ENCODE measurements around the gene GART.

GRCh38 chr21:33490991-33491372 is 50.9 kb downstream of the GART start:
- TF ChIP-seq POLR2AphosphoS5 (IDR thresholded peaks at IDR 0.05) (no peak), POLR2A (IDR thresholded peaks at IDR 0.05; ENCODE audit: low read depth) (no peak), EP300 (IDR thresholded peaks at IDR 0.05) (no peak)
- TF ChIP-seq, protein P1, sequence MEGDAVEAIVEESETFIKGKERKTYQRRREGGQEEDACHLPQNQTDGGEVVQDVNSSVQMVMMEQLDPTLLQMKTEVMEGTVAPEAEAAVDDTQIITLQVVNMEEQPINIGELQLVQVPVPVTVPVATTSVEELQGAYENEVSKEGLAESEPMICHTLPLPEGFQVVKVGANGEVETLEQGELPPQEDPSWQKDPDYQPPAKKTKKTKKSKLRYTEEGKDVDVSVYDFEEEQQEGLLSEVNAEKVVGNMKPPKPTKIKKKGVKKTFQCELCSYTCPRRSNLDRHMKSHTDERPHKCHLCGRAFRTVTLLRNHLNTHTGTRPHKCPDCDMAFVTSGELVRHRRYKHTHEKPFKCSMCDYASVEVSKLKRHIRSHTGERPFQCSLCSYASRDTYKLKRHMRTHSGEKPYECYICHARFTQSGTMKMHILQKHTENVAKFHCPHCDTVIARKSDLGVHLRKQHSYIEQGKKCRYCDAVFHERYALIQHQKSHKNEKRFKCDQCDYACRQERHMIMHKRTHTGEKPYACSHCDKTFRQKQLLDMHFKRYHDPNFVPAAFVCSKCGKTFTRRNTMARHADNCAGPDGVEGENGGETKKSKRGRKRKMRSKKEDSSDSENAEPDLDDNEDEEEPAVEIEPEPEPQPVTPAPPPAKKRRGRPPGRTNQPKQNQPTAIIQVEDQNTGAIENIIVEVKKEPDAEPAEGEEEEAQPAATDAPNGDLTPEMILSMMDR (IDR thresholded peaks at IDR 0.05), result no peak
